Measurements from ENCODE around the gene SMURF1. TPM values are rescaled to one million over a fixed set of nuclear protein-coding genes. Genes with fewer than 3 reads are reported as not detected.

Gene SMURF1
- total and polyA plus RNA-seq, 4 donors: 2.9 to 16.8 (median 5.9) TPM

GRCh38 chr7:99111591-99111990, 32.3 kb downstream of the SMURF1 start:
- Histone ChIP-seq H3K36me3 (ENCODE audit: control insufficient read depth in 4 of 4, insufficient read depth in 3 of 4, low read depth in 1 of 4, low read length in 3 of 4) (no peaks in the 10 kb centered on the region), H3K9me3 (ENCODE audit: control insufficient read depth in 4 of 4, low read length in 3 of 4) (no peaks in the 10 kb centered on the region), H3K27me3 (ENCODE audit: control insufficient read depth in 4 of 4, insufficient read depth in 4 of 4, low read length in 3 of 4) (no peaks in the 10 kb centered on the region), H3K4me3 (ENCODE audit: low read depth in 1 of 3, low read length in 3 of 3) (no peak overlapping the region), H3K9ac (ENCODE audit: low read depth in 1 of 2, low read length in 2 of 2) (no peak overlapping the region), H3K4me1 (ENCODE audit: control insufficient read depth in 4 of 4, insufficient read depth in 4 of 4, low read length in 3 of 4) (peaks cover 2 to 13% (median 9%) of the 10 kb centered on the region in 4 donors), H3K27ac (ENCODE audit: low read depth in 1 of 2, low read length in 2 of 2) (no peak overlapping the region)
- no peak for DNase-seq (ENCODE audit: low spot score)
- TF ChIP-seq TAF1 (conservative IDR thresholded peaks at IDR 0.05) (no peak), REST (IDR thresholded peaks at IDR 0.05) (no peak), RAD21 (IDR thresholded peaks at IDR 0.05) (no peak), HNF4G (IDR thresholded peaks at IDR 0.05) (no peak), ZBTB33 (IDR thresholded peaks at IDR 0.05) (no peak), SP1 (IDR thresholded peaks at IDR 0.05) (no peak), GABPA (IDR thresholded peaks at IDR 0.05 in 1 of 2, conservative IDR thresholded peaks at IDR 0.05 in 1 of 2) (no peak), YY1 (IDR thresholded peaks at IDR 0.05) (no peak), JUND (IDR thresholded peaks at IDR 0.05) (no peak), FOXA2 (IDR thresholded peaks at IDR 0.05) (no peak), CTCF (IDR thresholded peaks at IDR 0.05; ENCODE audit: low read depth, low read length, missing input control) (no peak), FOXA1 (IDR thresholded peaks at IDR 0.05) (no peak), RXRA (IDR thresholded peaks at IDR 0.05) (no peak), EGR1 (IDR thresholded peaks at IDR 0.05; ENCODE audit: low read depth in 2 of 2) (no peak), HNF4A (conservative IDR thresholded peaks at IDR 0.05) (no peak), NR2F2 (IDR thresholded peaks at IDR 0.05) (no peak), MAX (IDR thresholded peaks at IDR 0.05) (no peak), ATF3 (IDR thresholded peaks at IDR 0.05) (no peak)
